Liver (tissue), 9 donors: ENCODE results near the gene CDC42SE2. TPM values are rescaled to one million over a fixed set of nuclear protein-coding genes. Genes with fewer than 3 reads are reported as not detected.

ENCODE experiments used
- DNase-seq: peaks from one replicate; pipeline ENCODE4 v3.0.0-alpha.2; 2017; ENCODE audit warnings: low spot score
- H3K27ac ChIP-seq, 2 donors: one replicate each; pipeline ENCODE4 v1.7.0; 2013; ENCODE audit warnings: inconsistent platforms in 2 of 2, low read length in 2 of 2, control low read depth in 1 of 2, low read depth in 1 of 2, mild to moderate bottlenecking in 1 of 2
- H3K27me3 ChIP-seq, 4 donors: one replicate each; pipeline versions ENCODE4 v1.6.1 to v1.7.0; 2013; ENCODE audit warnings: low read length in 3 of 4, inconsistent platforms in 1 of 4, mild to moderate bottlenecking in 1 of 4, moderate library complexity in 1 of 4; ENCODE audit not compliant: control insufficient read depth in 4 of 4, insufficient read depth in 4 of 4
- H3K36me3 ChIP-seq, 4 donors: one replicate each; pipeline versions ENCODE4 v1.6.1 to v1.7.0; 2013; ENCODE audit warnings: low read length in 3 of 4, mild to moderate bottlenecking in 3 of 4, low read depth in 1 of 4, moderate library complexity in 1 of 4; ENCODE audit not compliant: control insufficient read depth in 4 of 4, insufficient read depth in 3 of 4
- H3K4me1 ChIP-seq, 4 donors: one replicate each; pipeline versions ENCODE4 v1.6.1 to v1.7.0; 2013; ENCODE audit warnings: low read length in 3 of 4, mild to moderate bottlenecking in 3 of 4, moderate library complexity in 1 of 4; ENCODE audit not compliant: control insufficient read depth in 4 of 4, insufficient read depth in 4 of 4
- H3K4me3 ChIP-seq, 3 donors: one replicate each; pipeline versions ENCODE4 v1.6.1 to v1.7.0; 2013; ENCODE audit warnings: low read length in 3 of 3, control low read depth in 1 of 3, low read depth in 1 of 3, mild to moderate bottlenecking in 1 of 3
- H3K9ac ChIP-seq, 2 donors: one replicate each; pipeline ENCODE4 v1.7.0; 2013; ENCODE audit warnings: low read length in 2 of 2, mild to moderate bottlenecking in 2 of 2, moderate library complexity in 2 of 2, control low read depth in 1 of 2, low read depth in 1 of 2
- H3K9me3 ChIP-seq, 4 donors: one replicate each; pipeline versions ENCODE4 v1.6.1 to v1.7.0; 2013; ENCODE audit warnings: low read length in 3 of 4; ENCODE audit not compliant: control insufficient read depth in 4 of 4
- EGR1 ChIP-seq, 2 donors: IDR thresholded peaks; 2 replicates each; pipeline ENCODE4 v1.6.1; 2016 to 2018; ENCODE audit warnings: antibody characterized with exemption in 2 of 2, low read depth in 2 of 2
- FOXA1 ChIP-seq: IDR thresholded peaks from 2 replicates; pipeline ENCODE4 v1.6.1; 2016; ENCODE audit warnings: antibody characterized with exemption
- FOXA2 ChIP-seq: IDR thresholded peaks from 2 replicates; pipeline ENCODE4 v1.6.1; 2016; ENCODE audit warnings: antibody characterized with exemption
- GABPA ChIP-seq, 2 donors: IDR thresholded peaks in 1 of 2; conservative IDR thresholded peaks in 1 of 2; 2 replicates each; pipeline ENCODE4 v1.6.1; 2016; ENCODE audit warnings: antibody characterized with exemption in 2 of 2, mild to moderate bottlenecking in 1 of 2, moderate library complexity in 1 of 2
- HNF4A ChIP-seq, 2 donors: conservative IDR thresholded peaks; 2 replicates each; pipeline ENCODE4 v1.6.1; 2016; ENCODE audit warnings: antibody characterized with exemption in 2 of 2, mild to moderate bottlenecking in 2 of 2
- HNF4G ChIP-seq: IDR thresholded peaks from 2 replicates; pipeline ENCODE4 v1.6.1; 2016; ENCODE audit warnings: antibody characterized with exemption
- JUND ChIP-seq, 2 donors: IDR thresholded peaks; 2 replicates each; pipeline ENCODE4 v1.6.1; 2016; ENCODE audit warnings: antibody characterized with exemption in 2 of 2
- NR2F2 ChIP-seq: IDR thresholded peaks from 2 replicates; pipeline ENCODE4 v1.6.1; 2016; ENCODE audit warnings: antibody characterized with exemption
- RAD21 ChIP-seq, 2 donors: IDR thresholded peaks; 2 replicates each; pipeline ENCODE4 v1.6.1; 2016; ENCODE audit warnings: antibody characterized with exemption in 2 of 2, mild to moderate bottlenecking in 2 of 2
- RXRA ChIP-seq, 2 donors: IDR thresholded peaks; 2 replicates each; pipeline ENCODE4 v1.6.1; 2017 to 2018; ENCODE audit warnings: antibody characterized with exemption in 2 of 2, mild to moderate bottlenecking in 1 of 2
- SP1 ChIP-seq: IDR thresholded peaks from 2 replicates; pipeline ENCODE4 v1.6.1; 2018; ENCODE audit warnings: antibody characterized with exemption, mild to moderate bottlenecking
- TAF1 ChIP-seq: conservative IDR thresholded peaks from 2 replicates; pipeline ENCODE4 v1.6.1; 2016; ENCODE audit warnings: antibody characterized with exemption, mild to moderate bottlenecking
- YY1 ChIP-seq: IDR thresholded peaks from 2 replicates; pipeline ENCODE4 v1.6.1; 2016; ENCODE audit warnings: antibody characterized with exemption, mild to moderate bottlenecking
- WGBS: extraction: QIAGEN DNeasy Blood & Tissue Kit; methylation state at CpG from one replicate; pipeline ENCODE4 v1.1.7; 2013; 5-methylcytosine and 5-hydroxymethylcytosine counted together
- polyA plus RNA-seq, 2 donors: library from polyadenylated mRNA; stranded (reverse) in 1 of 2; unstranded in 1 of 2; fragments of 200-250 nt in 1 of 2; fragments of >200 nt in 1 of 2; fragmentation: Nextera tagmentation in 1 of 2; extraction: Ambion mirVana in 1 of 2; gene quantifications; one replicate each; pipeline versions ENCODE4 v1.2.1 to v1.2.3, GENCODE V29; 2013 to 2015
- total RNA-seq, 2 donors: library from RNA; depleted of rRNA; stranded (reverse); fragments of >200 nt; gene quantifications; one replicate each; pipeline ENCODE4 v1.2.3, GENCODE V29; 2014
- TF ChIP-seq, protein P1 (sequence below): IDR thresholded peaks from 2 replicates; pipeline ENCODE4 v1.6.1; 2016; ENCODE audit warnings: antibody characterized with exemption
- TF ChIP-seq, protein P2 (sequence below): IDR thresholded peaks from 2 replicates; pipeline ENCODE4 v1.6.1; 2016; ENCODE audit warnings: antibody characterized with exemption
- TF ChIP-seq, protein P3 (sequence below): fragments of 150-350 bp; IDR thresholded peaks from 2 replicates; pipeline ENCODE4 v1.5.1; 2017; ENCODE audit warnings: improper control_type of control experiment, low read depth, low read length; ENCODE audit not compliant: missing input control
- TF ChIP-seq, protein P4 (sequence below): IDR thresholded peaks from 2 replicates; pipeline ENCODE4 v1.6.1; 2016; ENCODE audit warnings: antibody characterized with exemption
- TF ChIP-seq, protein P5 (sequence below): IDR thresholded peaks from 2 replicates; pipeline ENCODE4 v1.6.1; 2016; ENCODE audit warnings: antibody characterized with exemption, mild to moderate bottlenecking
- donor health status: healthy.
- donor health status: healthy.
- donor health status: healthy.
- donor health status: healthy.
- donor health status: healthy.

The CDC42SE2 gene
- total and polyA plus RNA-seq, 4 donors: 7.8 to 31.7 (median 17.0) TPM

GRCh38 chr5:131258733-131259132, 5.1 kb upstream of the CDC42SE2 start:
- no peak for TF ChIP-seq FOXA2
- TF ChIP-seq GABPA (IDR thresholded peaks at IDR 0.05 in 1 of 2, conservative IDR thresholded peaks at IDR 0.05 in 1 of 2): no peak
- TF ChIP-seq FOXA1: no peak
- no peak for TF ChIP-seq HNF4A (conservative IDR thresholded peaks at IDR 0.05)
- no peak for TF ChIP-seq NR2F2
- no peak for TF ChIP-seq TAF1
- TF ChIP-seq, protein P1, sequence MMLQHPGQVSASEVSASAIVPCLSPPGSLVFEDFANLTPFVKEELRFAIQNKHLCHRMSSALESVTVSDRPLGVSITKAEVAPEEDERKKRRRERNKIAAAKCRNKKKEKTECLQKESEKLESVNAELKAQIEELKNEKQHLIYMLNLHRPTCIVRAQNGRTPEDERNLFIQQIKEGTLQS: no peak
- no peak for TF ChIP-seq YY1
- TF ChIP-seq SP1: no peak
- TF ChIP-seq RAD21 (IDR thresholded peaks at IDR 0.05): no peak
- TF ChIP-seq, protein P2, sequence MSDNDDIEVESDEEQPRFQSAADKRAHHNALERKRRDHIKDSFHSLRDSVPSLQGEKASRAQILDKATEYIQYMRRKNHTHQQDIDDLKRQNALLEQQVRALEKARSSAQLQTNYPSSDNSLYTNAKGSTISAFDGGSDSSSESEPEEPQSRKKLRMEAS: no peak
- H3K4me1 ChIP-seq: peaks cover 0 to 4% (median 0%) of the 10 kb centered on the region in 4 donors

DNA sequence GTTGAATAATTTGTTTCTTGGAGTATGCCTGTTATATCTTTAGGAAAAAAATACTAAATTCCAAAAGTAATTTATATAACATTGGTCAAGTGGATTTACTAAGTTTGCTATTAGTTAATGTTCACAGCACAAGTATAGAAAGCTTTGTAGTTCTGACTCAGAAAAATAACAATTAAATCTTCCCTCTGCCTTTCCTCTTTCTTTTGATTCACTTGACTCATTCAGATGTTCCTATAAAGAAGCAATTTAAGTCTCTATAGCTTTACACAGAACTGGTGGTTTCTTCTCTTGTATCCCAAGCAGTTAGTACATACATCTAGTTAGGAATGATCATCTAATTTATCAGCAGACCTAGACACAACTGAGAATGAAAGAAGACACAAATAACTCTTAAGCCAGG, 4.5 kb upstream of the CDC42SE2 start:
- Histone ChIP-seq H3K4me3 (no peak overlapping the region), H3K9me3 (no peaks in the 10 kb centered on the region), H3K4me1 (peaks cover 0 to 4% (median 0%) of the 10 kb centered on the region in 4 donors), H3K36me3 (peaks cover 0 to 1% (median 0%) of the 10 kb centered on the region in 4 donors), H3K27me3 (no peaks in the 10 kb centered on the region), H3K27ac (no peak overlapping the region), H3K9ac (no peak overlapping the region)
- TF ChIP-seq NR2F2 (no peak), FOXA2 (no peak), HNF4A (conservative IDR thresholded peaks at IDR 0.05) (no peak), TAF1 (no peak), SP1 (no peak), FOXA1 (no peak), GABPA (IDR thresholded peaks at IDR 0.05 in 1 of 2, conservative IDR thresholded peaks at IDR 0.05 in 1 of 2) (no peak), RAD21 (IDR thresholded peaks at IDR 0.05) (no peak), HNF4G (no peak), RXRA (IDR thresholded peaks at IDR 0.05) (no peak), JUND (IDR thresholded peaks at IDR 0.05) (no peak), EGR1 (IDR thresholded peaks at IDR 0.05; ENCODE audit: low read depth in 2 of 2) (no peak), YY1 (no peak)
- TF ChIP-seq, protein P3, sequence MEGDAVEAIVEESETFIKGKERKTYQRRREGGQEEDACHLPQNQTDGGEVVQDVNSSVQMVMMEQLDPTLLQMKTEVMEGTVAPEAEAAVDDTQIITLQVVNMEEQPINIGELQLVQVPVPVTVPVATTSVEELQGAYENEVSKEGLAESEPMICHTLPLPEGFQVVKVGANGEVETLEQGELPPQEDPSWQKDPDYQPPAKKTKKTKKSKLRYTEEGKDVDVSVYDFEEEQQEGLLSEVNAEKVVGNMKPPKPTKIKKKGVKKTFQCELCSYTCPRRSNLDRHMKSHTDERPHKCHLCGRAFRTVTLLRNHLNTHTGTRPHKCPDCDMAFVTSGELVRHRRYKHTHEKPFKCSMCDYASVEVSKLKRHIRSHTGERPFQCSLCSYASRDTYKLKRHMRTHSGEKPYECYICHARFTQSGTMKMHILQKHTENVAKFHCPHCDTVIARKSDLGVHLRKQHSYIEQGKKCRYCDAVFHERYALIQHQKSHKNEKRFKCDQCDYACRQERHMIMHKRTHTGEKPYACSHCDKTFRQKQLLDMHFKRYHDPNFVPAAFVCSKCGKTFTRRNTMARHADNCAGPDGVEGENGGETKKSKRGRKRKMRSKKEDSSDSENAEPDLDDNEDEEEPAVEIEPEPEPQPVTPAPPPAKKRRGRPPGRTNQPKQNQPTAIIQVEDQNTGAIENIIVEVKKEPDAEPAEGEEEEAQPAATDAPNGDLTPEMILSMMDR: no peak
- TF ChIP-seq, protein P1: no peak
- TF ChIP-seq, protein P4, sequence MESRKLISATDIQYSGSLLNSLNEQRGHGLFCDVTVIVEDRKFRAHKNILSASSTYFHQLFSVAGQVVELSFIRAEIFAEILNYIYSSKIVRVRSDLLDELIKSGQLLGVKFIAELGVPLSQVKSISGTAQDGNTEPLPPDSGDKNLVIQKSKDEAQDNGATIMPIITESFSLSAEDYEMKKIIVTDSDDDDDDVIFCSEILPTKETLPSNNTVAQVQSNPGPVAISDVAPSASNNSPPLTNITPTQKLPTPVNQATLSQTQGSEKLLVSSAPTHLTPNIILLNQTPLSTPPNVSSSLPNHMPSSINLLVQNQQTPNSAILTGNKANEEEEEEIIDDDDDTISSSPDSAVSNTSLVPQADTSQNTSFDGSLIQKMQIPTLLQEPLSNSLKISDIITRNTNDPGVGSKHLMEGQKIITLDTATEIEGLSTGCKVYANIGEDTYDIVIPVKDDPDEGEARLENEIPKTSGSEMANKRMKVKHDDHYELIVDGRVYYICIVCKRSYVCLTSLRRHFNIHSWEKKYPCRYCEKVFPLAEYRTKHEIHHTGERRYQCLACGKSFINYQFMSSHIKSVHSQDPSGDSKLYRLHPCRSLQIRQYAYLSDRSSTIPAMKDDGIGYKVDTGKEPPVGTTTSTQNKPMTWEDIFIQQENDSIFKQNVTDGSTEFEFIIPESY: no peak
- TF ChIP-seq, protein P2: no peak
- TF ChIP-seq, protein P5, sequence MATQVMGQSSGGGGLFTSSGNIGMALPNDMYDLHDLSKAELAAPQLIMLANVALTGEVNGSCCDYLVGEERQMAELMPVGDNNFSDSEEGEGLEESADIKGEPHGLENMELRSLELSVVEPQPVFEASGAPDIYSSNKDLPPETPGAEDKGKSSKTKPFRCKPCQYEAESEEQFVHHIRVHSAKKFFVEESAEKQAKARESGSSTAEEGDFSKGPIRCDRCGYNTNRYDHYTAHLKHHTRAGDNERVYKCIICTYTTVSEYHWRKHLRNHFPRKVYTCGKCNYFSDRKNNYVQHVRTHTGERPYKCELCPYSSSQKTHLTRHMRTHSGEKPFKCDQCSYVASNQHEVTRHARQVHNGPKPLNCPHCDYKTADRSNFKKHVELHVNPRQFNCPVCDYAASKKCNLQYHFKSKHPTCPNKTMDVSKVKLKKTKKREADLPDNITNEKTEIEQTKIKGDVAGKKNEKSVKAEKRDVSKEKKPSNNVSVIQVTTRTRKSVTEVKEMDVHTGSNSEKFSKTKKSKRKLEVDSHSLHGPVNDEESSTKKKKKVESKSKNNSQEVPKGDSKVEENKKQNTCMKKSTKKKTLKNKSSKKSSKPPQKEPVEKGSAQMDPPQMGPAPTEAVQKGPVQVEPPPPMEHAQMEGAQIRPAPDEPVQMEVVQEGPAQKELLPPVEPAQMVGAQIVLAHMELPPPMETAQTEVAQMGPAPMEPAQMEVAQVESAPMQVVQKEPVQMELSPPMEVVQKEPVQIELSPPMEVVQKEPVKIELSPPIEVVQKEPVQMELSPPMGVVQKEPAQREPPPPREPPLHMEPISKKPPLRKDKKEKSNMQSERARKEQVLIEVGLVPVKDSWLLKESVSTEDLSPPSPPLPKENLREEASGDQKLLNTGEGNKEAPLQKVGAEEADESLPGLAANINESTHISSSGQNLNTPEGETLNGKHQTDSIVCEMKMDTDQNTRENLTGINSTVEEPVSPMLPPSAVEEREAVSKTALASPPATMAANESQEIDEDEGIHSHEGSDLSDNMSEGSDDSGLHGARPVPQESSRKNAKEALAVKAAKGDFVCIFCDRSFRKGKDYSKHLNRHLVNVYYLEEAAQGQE: no peak
- no peak for DNase-seq

More at GRCh38 chr5:131258733-131259132, 5.1 kb upstream of the CDC42SE2 start:
- 68% methylated on average over 2 of the region's 2 CpGs for WGBS
- no peaks in the 10 kb centered on the region for H3K9me3 ChIP-seq
- DNase-seq: no peak
- peaks cover 0 to 1% (median 0%) of the 10 kb centered on the region in 4 donors for H3K36me3 ChIP-seq
- H3K9ac ChIP-seq: no peak overlapping the region
- no peak overlapping the region for H3K4me3 ChIP-seq
- H3K27ac ChIP-seq: no peak overlapping the region
- H3K27me3 ChIP-seq: no peaks in the 10 kb centered on the region
